HEK293 (cell line): ENCODE results near the gene SOX2.

Source experiments
- CTCF ChIA-PET: fragments of 350-600 bp; formaldehyde crosslinking; extraction: SDS; loops from one replicate; lab custom pipeline; 2021; ENCODE audit warnings: antibody characterized with exemption; lab: Yijun Ruan, JAX
- POLR2A ChIA-PET: fragments of 300-600 bp; formaldehyde crosslinking; extraction: SDS; loops from one replicate; lab custom pipeline; 2020; ENCODE audit warnings: antibody characterized with exemption, inconsistent platforms; lab: Yijun Ruan, JAX
- H3K27ac ChIP-seq: fragments of 200-500 bp; sonication (Bioruptor generic); 2 replicates; pipeline ENCODE4 v1.5.1; 2014; ENCODE audit warnings: low read depth, low read length, control low read depth, inconsistent platforms; ENCODE audit errors: extremely low read depth
- H3K36me3 ChIP-seq, 2 experiments: fragments of 200-500 bp in 1 of 2; sonication (Bioruptor generic) in 1 of 2; 1 replicate in 1 of 2; 2 replicates in 1 of 2; pipeline ENCODE4 v1.5.1; 2014 to 2017; ENCODE audit warnings: inconsistent platforms in 2 of 2, low read length in 2 of 2; ENCODE audit not compliant: control insufficient read depth in 2 of 2, insufficient read depth in 1 of 2
- H3K4me1 ChIP-seq: fragments of 200-500 bp; sonication (Bioruptor generic); 2 replicates; pipeline ENCODE4 v1.5.1; 2014; ENCODE audit warnings: mild to moderate bottlenecking, low read length, inconsistent platforms; ENCODE audit not compliant: control insufficient read depth, insufficient read depth
- H3K4me3 ChIP-seq: 2 replicates; pipeline ENCODE4 v1.5.1; 2011; ENCODE audit warnings: low read depth, mild to moderate bottlenecking, control low read depth, low read length, moderate library complexity
- H3K9me3 ChIP-seq: fragments of 200-500 bp; sonication (Bioruptor generic); 2 replicates; pipeline ENCODE4 v1.5.1; 2014; ENCODE audit warnings: low read depth, low read length, inconsistent platforms; ENCODE audit not compliant: control insufficient read depth, insufficient read depth
- BCL11A ChIP-seq: fragments of 450-650 bp; formaldehyde crosslinking; IDR thresholded peaks from 2 replicates; pipeline ENCODE4 v1.5.1; 2016; ENCODE audit warnings: low read depth, missing biosample characterization, missing genetic modification characterization
- FEZF1 ChIP-seq: fragments of 450-650 bp; formaldehyde crosslinking; IDR thresholded peaks from 2 replicates; pipeline ENCODE4 v1.5.1; 2016; ENCODE audit warnings: missing biosample characterization, missing genetic modification characterization
- GLI4 ChIP-seq: fragments of 450-650 bp; formaldehyde crosslinking; IDR thresholded peaks from 2 replicates; pipeline ENCODE4 v1.5.1; 2016; ENCODE audit warnings: missing biosample characterization, missing genetic modification characterization
- KLF7 ChIP-seq: fragments of 450-650 bp; formaldehyde crosslinking; IDR thresholded peaks from 2 replicates; pipeline ENCODE4 v1.5.1; 2016; ENCODE audit warnings: missing biosample characterization, missing genetic modification characterization, borderline replicate concordance
- RBAK ChIP-seq: fragments of 450-650 bp; formaldehyde crosslinking; IDR thresholded peaks from 2 replicates; pipeline ENCODE4 v1.5.1; 2016; ENCODE audit warnings: missing biosample characterization, missing genetic modification characterization
- TRIM28 ChIP-seq: IDR thresholded peaks from 2 replicates; pipeline ENCODE4 v1.6.1; 2011; ENCODE audit warnings: low read length, control low read depth, borderline replicate concordance
- ZBTB20 ChIP-seq: fragments of 450-650 bp; formaldehyde crosslinking; IDR thresholded peaks from 2 replicates; pipeline ENCODE4 v1.5.1; 2016; ENCODE audit warnings: missing biosample characterization, missing genetic modification characterization
- ZBTB8A ChIP-seq: fragments of 450-650 bp; formaldehyde crosslinking; IDR thresholded peaks from 2 replicates; pipeline ENCODE4 v1.5.1; 2016; ENCODE audit warnings: missing biosample characterization, missing genetic modification characterization
- ZFHX2 ChIP-seq: fragments of 450-650 bp; formaldehyde crosslinking; conservative IDR thresholded peaks from 2 replicates; pipeline ENCODE4 v1.5.1; 2016; ENCODE audit warnings: missing biosample characterization, missing genetic modification characterization
- ZNF239 ChIP-seq: fragments of 450-650 bp; formaldehyde crosslinking; IDR thresholded peaks from 2 replicates; pipeline ENCODE4 v1.5.1; 2016; ENCODE audit warnings: missing biosample characterization, missing genetic modification characterization
- ZNF266 ChIP-seq: fragments of 450-650 bp; formaldehyde crosslinking; IDR thresholded peaks from 2 replicates; pipeline ENCODE4 v1.5.1; 2016; ENCODE audit warnings: missing biosample characterization, missing genetic modification characterization, low read depth
- ZNF391 ChIP-seq: fragments of 450-650 bp; formaldehyde crosslinking; IDR thresholded peaks from 2 replicates; pipeline ENCODE4 v1.5.1; 2016; ENCODE audit warnings: low read depth, missing biosample characterization, missing genetic modification characterization, borderline replicate concordance
- ZNF404 ChIP-seq: fragments of 450-650 bp; formaldehyde crosslinking; IDR thresholded peaks from 2 replicates; pipeline ENCODE4 v1.5.1; 2017; ENCODE audit warnings: missing biosample characterization, missing genetic modification characterization
- ZNF48 ChIP-seq: fragments of 450-650 bp; formaldehyde crosslinking; IDR thresholded peaks from 2 replicates; pipeline ENCODE4 v1.5.1; 2016; ENCODE audit warnings: missing biosample characterization, missing genetic modification characterization
- ZNF501 ChIP-seq: fragments of 450-650 bp; formaldehyde crosslinking; IDR thresholded peaks from 2 replicates; pipeline ENCODE4 v1.5.1; 2016; ENCODE audit warnings: missing biosample characterization, missing genetic modification characterization
- ZNF510 ChIP-seq: fragments of 450-650 bp; formaldehyde crosslinking; IDR thresholded peaks from 2 replicates; pipeline ENCODE4 v1.5.1; 2018; ENCODE audit warnings: mild to moderate bottlenecking, missing genetic modification characterization, missing biosample characterization; ENCODE audit not compliant: insufficient replicate concordance
- ZNF549 ChIP-seq: fragments of 450-650 bp; IDR thresholded peaks from 2 replicates; pipeline ENCODE4 v1.5.1; 2018; ENCODE audit warnings: missing biosample characterization, missing genetic modification characterization, mild to moderate bottlenecking, inconsistent platforms, moderate library complexity
- ZNF621 ChIP-seq: fragments of 450-650 bp; formaldehyde crosslinking; IDR thresholded peaks from 2 replicates; pipeline ENCODE4 v1.5.1; 2017; ENCODE audit warnings: missing biosample characterization, missing genetic modification characterization
- ZNF623 ChIP-seq: fragments of 450-650 bp; formaldehyde crosslinking; IDR thresholded peaks from 2 replicates; pipeline ENCODE4 v1.5.1; 2016; ENCODE audit warnings: missing biosample characterization, missing genetic modification characterization
- ZNF664 ChIP-seq: fragments of 450-650 bp; formaldehyde crosslinking; IDR thresholded peaks from 2 replicates; pipeline ENCODE4 v1.5.1; 2016; ENCODE audit warnings: missing biosample characterization, missing genetic modification characterization
- ZNF768 ChIP-seq: fragments of 450-650 bp; formaldehyde crosslinking; IDR thresholded peaks from 2 replicates; pipeline ENCODE4 v1.5.1; 2018; ENCODE audit warnings: missing biosample characterization, mild to moderate bottlenecking, missing genetic modification characterization
- ZNF777 ChIP-seq: fragments of 450-650 bp; formaldehyde crosslinking; IDR thresholded peaks from 2 replicates; pipeline ENCODE4 v1.5.1; 2017; ENCODE audit warnings: missing biosample characterization, missing genetic modification characterization, borderline replicate concordance
- ZNF785 ChIP-seq: fragments of 450-650 bp; formaldehyde crosslinking; IDR thresholded peaks from 2 replicates; pipeline ENCODE4 v1.5.1; 2016; ENCODE audit warnings: missing biosample characterization, missing genetic modification characterization
- ZNF843 ChIP-seq: fragments of 450-650 bp; formaldehyde crosslinking; IDR thresholded peaks from 2 replicates; pipeline ENCODE4 v1.5.1; 2016; ENCODE audit warnings: missing biosample characterization, missing genetic modification characterization
- ZSCAN30 ChIP-seq: fragments of 450-650 bp; IDR thresholded peaks from 2 replicates; pipeline ENCODE4 v1.5.1; 2018; ENCODE audit warnings: missing biosample characterization, mild to moderate bottlenecking, missing genetic modification characterization, moderate library complexity
- TF ChIP-seq, protein P1 (sequence below): fragments of 450-650 bp; formaldehyde crosslinking; IDR thresholded peaks from 2 replicates; pipeline ENCODE4 v1.5.1; 2016; ENCODE audit warnings: missing biosample characterization, missing genetic modification characterization
- TF ChIP-seq, protein P2 (sequence below): fragments of 450-650 bp; formaldehyde crosslinking; conservative IDR thresholded peaks from 2 replicates; pipeline ENCODE4 v1.5.1; 2016; ENCODE audit warnings: low read depth, missing biosample characterization, missing genetic modification characterization
- TF ChIP-seq, protein P3 (sequence below): fragments of 450-650 bp; IDR thresholded peaks from 2 replicates; pipeline ENCODE4 v1.5.1; 2018; ENCODE audit warnings: missing biosample characterization, mild to moderate bottlenecking, missing genetic modification characterization
- TF ChIP-seq, protein P4 (sequence below): fragments of 450-650 bp; formaldehyde crosslinking; IDR thresholded peaks from 2 replicates; pipeline ENCODE4 v1.5.1; 2016; ENCODE audit warnings: missing biosample characterization, missing genetic modification characterization

SOX2 gene

GRCh38 chr3:181752202-181752671 lies 40.5 kb downstream of the SOX2 start:
- Histone ChIP-seq H3K9me3 (no peaks in the 10 kb centered on the region), H3K4me3 (no peak overlapping the region), H3K36me3 (no peaks in the 10 kb centered on the region), H3K4me1 (peaks cover 13% of the 10 kb centered on the region), H3K27ac (peak overlapping the region; percentile 70)
- CTCF ChIA-PET: interaction anchor here (0.6 kb wide), 1 partner anchor 343 kb away, joined by 3 read pairs; no protein-coding TSS in a partner anchor
- POLR2A ChIA-PET: no interaction called here
- TF ChIP-seq ZNF843 (tag by site-specific recombination) (peak; percentile 66), ZNF501 (tag by site-specific recombination) (peak; percentile 40; the same call in 1 of the 2 replicates), KLF7 (tag by site-specific recombination) (no peak), FEZF1 (tag by site-specific recombination) (peak; percentile 98), ZBTB8A (tag by site-specific recombination) (peak; percentile 79), ZSCAN30 (peak; percentile 39; the same call in 1 of the 2 replicates), ZBTB20 (tag by site-specific recombination) (peak; percentile 51), ZNF510 (tag by site-specific recombination) (no peak), ZNF239 (tag by site-specific recombination) (no peak), ZNF549 (tag by site-specific recombination) (no peak), GLI4 (tag by site-specific recombination) (no peak), ZNF266 (tag by site-specific recombination) (no peak), ZNF768 (tag by site-specific recombination) (no peak), ZFHX2 (tag by site-specific recombination) (no peak), ZNF621 (tag by site-specific recombination) (no peak), ZNF785 (tag by site-specific recombination) (no peak), ZNF48 (tag by site-specific recombination) (no peak), ZNF777 (tag by site-specific recombination) (no peak), RBAK (no peak), ZNF623 (no peak), ZNF664 (no peak), BCL11A (tag by site-specific recombination) (no peak), ZNF391 (tag by site-specific recombination) (no peak), ZNF404 (tag by site-specific recombination) (no peak), TRIM28 (no peak)
- TF ChIP-seq, protein P1, sequence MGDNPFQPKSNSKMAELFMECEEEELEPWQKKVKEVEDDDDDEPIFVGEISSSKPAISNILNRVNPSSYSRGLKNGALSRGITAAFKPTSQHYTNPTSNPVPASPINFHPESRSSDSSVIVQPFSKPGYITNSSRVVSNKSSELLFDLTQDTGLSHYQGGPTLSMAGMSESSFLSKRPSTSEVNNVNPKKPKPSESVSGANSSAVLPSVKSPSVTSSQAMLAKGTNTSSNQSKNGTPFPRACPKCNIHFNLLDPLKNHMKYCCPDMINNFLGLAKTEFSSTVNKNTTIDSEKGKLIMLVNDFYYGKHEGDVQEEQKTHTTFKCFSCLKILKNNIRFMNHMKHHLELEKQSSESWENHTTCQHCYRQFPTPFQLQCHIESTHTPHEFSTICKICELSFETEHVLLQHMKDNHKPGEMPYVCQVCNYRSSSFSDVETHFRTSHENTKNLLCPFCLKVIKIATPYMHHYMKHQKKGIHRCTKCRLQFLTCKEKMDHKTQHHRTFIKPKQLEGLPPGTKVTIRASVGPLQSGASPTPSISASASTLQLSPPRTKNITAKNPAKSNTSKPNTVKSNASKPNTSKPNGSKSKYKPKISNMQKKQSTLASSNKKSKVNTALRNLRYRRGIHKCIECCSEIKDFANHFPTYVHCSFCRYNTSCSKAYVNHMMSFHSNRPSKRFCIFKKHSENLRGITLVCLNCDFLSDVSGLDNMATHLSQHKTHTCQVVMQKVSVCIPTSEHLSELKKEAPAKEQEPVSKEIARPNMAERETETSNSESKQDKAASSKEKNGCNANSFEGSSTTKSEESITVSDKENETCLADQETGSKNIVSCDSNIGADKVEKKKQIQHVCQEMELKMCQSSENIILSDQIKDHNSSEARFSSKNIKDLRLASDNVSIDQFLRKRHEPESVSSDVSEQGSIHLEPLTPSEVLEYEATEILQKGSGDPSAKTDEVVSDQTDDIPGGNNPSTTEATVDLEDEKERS (tag by site-specific recombination): no peak
- TF ChIP-seq, protein P2, sequence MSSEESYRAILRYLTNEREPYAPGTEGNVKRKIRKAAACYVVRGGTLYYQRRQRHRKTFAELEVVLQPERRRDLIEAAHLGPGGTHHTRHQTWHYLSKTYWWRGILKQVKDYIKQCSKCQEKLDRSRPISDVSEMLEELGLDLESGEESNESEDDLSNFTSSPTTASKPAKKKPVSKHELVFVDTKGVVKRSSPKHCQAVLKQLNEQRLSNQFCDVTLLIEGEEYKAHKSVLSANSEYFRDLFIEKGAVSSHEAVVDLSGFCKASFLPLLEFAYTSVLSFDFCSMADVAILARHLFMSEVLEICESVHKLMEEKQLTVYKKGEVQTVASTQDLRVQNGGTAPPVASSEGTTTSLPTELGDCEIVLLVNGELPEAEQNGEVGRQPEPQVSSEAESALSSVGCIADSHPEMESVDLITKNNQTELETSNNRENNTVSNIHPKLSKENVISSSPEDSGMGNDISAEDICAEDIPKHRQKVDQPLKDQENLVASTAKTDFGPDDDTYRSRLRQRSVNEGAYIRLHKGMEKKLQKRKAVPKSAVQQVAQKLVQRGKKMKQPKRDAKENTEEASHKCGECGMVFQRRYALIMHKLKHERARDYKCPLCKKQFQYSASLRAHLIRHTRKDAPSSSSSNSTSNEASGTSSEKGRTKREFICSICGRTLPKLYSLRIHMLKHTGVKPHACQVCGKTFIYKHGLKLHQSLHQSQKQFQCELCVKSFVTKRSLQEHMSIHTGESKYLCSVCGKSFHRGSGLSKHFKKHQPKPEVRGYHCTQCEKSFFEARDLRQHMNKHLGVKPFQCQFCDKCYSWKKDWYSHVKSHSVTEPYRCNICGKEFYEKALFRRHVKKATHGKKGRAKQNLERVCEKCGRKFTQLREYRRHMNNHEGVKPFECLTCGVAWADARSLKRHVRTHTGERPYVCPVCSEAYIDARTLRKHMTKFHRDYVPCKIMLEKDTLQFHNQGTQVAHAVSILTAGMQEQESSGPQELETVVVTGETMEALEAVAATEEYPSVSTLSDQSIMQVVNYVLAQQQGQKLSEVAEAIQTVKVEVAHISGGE (tag by site-specific recombination): no peak
- TF ChIP-seq, protein P3, sequence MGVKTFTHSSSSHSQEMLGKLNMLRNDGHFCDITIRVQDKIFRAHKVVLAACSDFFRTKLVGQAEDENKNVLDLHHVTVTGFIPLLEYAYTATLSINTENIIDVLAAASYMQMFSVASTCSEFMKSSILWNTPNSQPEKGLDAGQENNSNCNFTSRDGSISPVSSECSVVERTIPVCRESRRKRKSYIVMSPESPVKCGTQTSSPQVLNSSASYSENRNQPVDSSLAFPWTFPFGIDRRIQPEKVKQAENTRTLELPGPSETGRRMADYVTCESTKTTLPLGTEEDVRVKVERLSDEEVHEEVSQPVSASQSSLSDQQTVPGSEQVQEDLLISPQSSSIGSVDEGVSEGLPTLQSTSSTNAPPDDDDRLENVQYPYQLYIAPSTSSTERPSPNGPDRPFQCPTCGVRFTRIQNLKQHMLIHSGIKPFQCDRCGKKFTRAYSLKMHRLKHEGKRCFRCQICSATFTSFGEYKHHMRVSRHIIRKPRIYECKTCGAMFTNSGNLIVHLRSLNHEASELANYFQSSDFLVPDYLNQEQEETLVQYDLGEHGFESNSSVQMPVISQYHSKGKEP (tag by site-specific recombination): peak; percentile 78; the same call in 1 of the 2 replicates
- TF ChIP-seq, protein P4, sequence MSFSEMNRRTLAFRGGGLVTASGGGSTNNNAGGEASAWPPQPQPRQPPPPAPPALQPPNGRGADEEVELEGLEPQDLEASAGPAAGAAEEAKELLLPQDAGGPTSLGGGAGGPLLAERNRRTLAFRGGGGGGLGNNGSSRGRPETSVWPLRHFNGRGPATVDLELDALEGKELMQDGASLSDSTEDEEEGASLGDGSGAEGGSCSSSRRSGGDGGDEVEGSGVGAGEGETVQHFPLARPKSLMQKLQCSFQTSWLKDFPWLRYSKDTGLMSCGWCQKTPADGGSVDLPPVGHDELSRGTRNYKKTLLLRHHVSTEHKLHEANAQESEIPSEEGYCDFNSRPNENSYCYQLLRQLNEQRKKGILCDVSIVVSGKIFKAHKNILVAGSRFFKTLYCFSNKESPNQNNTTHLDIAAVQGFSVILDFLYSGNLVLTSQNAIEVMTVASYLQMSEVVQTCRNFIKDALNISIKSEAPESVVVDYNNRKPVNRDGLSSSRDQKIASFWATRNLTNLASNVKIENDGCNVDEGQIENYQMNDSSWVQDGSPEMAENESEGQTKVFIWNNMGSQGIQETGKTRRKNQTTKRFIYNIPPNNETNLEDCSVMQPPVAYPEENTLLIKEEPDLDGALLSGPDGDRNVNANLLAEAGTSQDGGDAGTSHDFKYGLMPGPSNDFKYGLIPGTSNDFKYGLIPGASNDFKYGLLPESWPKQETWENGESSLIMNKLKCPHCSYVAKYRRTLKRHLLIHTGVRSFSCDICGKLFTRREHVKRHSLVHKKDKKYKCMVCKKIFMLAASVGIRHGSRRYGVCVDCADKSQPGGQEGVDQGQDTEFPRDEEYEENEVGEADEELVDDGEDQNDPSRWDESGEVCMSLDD: no peak
